GM12878 (cell line): ENCODE results near the gene GH2.
A peak's percentile ranks its signal among the peaks of the same experiment; 100 is the strongest.
"Not testable (repeated sequence)": the region's sequence is repeated elsewhere in the genome, so short reads cannot be mapped to it uniquely, and the experiment has no call there.

ENCODE experiments used
- CBX5 ChIP-seq: sonication (generic); IDR thresholded peaks from 2 replicates; pipeline ENCODE4 v1.6.1; 2016; ENCODE audit warnings: low read depth, moderate library complexity, mild to moderate bottlenecking, inconsistent platforms
- EZH2 ChIP-seq: IDR thresholded peaks from 2 replicates; pipeline ENCODE4 v1.6.1; 2012; ENCODE audit warnings: low read depth, mild to moderate bottlenecking, control low read depth, inconsistent platforms, low read length, borderline replicate concordance; ENCODE audit not compliant: control insufficient read depth
- FOXM1 ChIP-seq: IDR thresholded peaks from 2 replicates; pipeline ENCODE4 v1.6.1; 2012; ENCODE audit warnings: low read depth, mild to moderate bottlenecking, inconsistent platforms, low read length, moderate library complexity
- GATAD2B ChIP-seq: fragments of 450-650 bp; conservative IDR thresholded peaks from 2 replicates; pipeline ENCODE4 v1.6.1; 2017; ENCODE audit warnings: low read depth, mild to moderate bottlenecking, moderate library complexity
- HDAC2 ChIP-seq: fragments of 200-600 bp; sonication (generic); IDR thresholded peaks from 2 replicates; pipeline ENCODE4 v1.6.1; 2017
- NBN ChIP-seq: fragments of 450-650 bp; IDR thresholded peaks from 2 replicates; pipeline ENCODE4 v1.6.1; 2016
- SP1 ChIP-seq: IDR thresholded peaks from one replicate; pipeline ENCODE4 v1.6.1; 2011; ENCODE audit warnings: low read depth, low read length
- SREBF1 ChIP-seq: IDR thresholded peaks from 2 replicates; pipeline ENCODE4 v1.6.1; 2012; ENCODE audit warnings: mild to moderate bottlenecking, low read length
- SRF ChIP-seq, 2 experiments: IDR thresholded peaks; 2 replicates each; pipeline ENCODE4 v1.6.1; 2011; ENCODE audit warnings: low read depth in 2 of 2, low read length in 2 of 2, mild to moderate bottlenecking in 1 of 2, moderate library complexity in 1 of 2
- TAF1 ChIP-seq: IDR thresholded peaks from 2 replicates; pipeline ENCODE4 v1.6.1; 2011; ENCODE audit warnings: mild to moderate bottlenecking, low read depth, low read length, borderline replicate concordance
- ZBTB4 ChIP-seq: fragments of 450-650 bp; formaldehyde crosslinking; IDR thresholded peaks from 2 replicates; pipeline ENCODE4 v1.4.0; 2022; ENCODE audit warnings: mild to moderate bottlenecking, moderate library complexity
- ZNF207 ChIP-seq: fragments of 450-650 bp; IDR thresholded peaks from 2 replicates; pipeline ENCODE4 v1.6.1; 2014; ENCODE audit warnings: antibody characterized with exemption, mild to moderate bottlenecking, borderline replicate concordance
- TF ChIP-seq, protein P1 (sequence below), 3 experiments: IDR thresholded peaks in 2 of 3; conservative IDR thresholded peaks in 1 of 3; 2 replicates each; pipeline ENCODE4 v1.5.1; 2011; ENCODE audit warnings: low read depth in 3 of 3, low read length in 3 of 3, mild to moderate bottlenecking in 3 of 3, control low read depth in 2 of 3, moderate library complexity in 2 of 3, inconsistent platforms in 1 of 3, mixed read lengths in 1 of 3; ENCODE audit not compliant: control insufficient read depth in 2 of 3, insufficient read depth in 1 of 3; ENCODE audit errors: extremely low read depth in 1 of 3

DNA sequence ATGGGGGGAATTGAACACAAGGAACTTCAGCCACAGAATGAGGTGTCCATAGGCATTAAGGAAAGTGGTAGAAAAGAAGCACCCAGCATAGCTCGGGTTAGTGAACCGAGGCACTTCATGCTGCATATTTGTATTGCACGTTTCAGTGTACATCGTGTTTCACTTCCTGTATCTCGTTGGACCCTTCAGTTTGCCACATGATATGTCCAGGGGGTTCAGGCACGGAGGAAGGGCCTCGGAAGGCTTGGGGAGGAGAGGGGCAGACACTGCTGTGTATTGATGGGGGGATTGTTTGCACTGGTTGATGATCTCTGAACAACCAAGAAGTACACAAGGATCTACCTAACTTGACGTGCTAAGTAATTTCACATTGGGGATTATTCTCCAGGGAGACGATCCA lies 40.7 kb upstream of the GH2 start:
- not testable (repeated sequence) for TF ChIP-seq EZH2; SREBF1; SP1; ZNF207; GATAD2B; HDAC2; TAF1; SRF (IDR thresholded peaks at IDR 0.05; ENCODE audit: low read depth in 2 of 2, low read length in 2 of 2); CBX5; FOXM1; ZBTB4 (CRISPR knock-in tag)
- 0 out of 2 replicates have a peak, but pooled peaks have one; percentile 65 for TF ChIP-seq NBN
- TF ChIP-seq, protein P1, sequence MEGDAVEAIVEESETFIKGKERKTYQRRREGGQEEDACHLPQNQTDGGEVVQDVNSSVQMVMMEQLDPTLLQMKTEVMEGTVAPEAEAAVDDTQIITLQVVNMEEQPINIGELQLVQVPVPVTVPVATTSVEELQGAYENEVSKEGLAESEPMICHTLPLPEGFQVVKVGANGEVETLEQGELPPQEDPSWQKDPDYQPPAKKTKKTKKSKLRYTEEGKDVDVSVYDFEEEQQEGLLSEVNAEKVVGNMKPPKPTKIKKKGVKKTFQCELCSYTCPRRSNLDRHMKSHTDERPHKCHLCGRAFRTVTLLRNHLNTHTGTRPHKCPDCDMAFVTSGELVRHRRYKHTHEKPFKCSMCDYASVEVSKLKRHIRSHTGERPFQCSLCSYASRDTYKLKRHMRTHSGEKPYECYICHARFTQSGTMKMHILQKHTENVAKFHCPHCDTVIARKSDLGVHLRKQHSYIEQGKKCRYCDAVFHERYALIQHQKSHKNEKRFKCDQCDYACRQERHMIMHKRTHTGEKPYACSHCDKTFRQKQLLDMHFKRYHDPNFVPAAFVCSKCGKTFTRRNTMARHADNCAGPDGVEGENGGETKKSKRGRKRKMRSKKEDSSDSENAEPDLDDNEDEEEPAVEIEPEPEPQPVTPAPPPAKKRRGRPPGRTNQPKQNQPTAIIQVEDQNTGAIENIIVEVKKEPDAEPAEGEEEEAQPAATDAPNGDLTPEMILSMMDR (IDR thresholded peaks at IDR 0.05 in 2 of 3, conservative IDR thresholded peaks at IDR 0.05 in 1 of 3; ENCODE audit: control insufficient read depth in 2 of 3, extremely low read depth in 1 of 3, insufficient read depth in 1 of 3, low read depth in 3 of 3, low read length in 3 of 3), result not testable (repeated sequence)
